DND-41 (cell line): ENCODE results near the gene GABBR2.

ENCODE experiments used
- EZH2 ChIP-seq: IDR thresholded peaks from 3 replicates; pipeline ENCODE4 v1.6.1; 2012; ENCODE audit warnings: borderline replicate concordance, low read depth, mild to moderate bottlenecking, moderate library complexity, low read length, inconsistent platforms; ENCODE audit not compliant: severe bottlenecking
- TF ChIP-seq, protein P1 (sequence below): IDR thresholded peaks from 2 replicates; pipeline ENCODE4 v1.5.1; 2012; ENCODE audit warnings: borderline replicate concordance, low read length, moderate library complexity, mild to moderate bottlenecking; ENCODE audit not compliant: poor library complexity, severe bottlenecking; ENCODE audit errors: extremely low read depth

DNA sequence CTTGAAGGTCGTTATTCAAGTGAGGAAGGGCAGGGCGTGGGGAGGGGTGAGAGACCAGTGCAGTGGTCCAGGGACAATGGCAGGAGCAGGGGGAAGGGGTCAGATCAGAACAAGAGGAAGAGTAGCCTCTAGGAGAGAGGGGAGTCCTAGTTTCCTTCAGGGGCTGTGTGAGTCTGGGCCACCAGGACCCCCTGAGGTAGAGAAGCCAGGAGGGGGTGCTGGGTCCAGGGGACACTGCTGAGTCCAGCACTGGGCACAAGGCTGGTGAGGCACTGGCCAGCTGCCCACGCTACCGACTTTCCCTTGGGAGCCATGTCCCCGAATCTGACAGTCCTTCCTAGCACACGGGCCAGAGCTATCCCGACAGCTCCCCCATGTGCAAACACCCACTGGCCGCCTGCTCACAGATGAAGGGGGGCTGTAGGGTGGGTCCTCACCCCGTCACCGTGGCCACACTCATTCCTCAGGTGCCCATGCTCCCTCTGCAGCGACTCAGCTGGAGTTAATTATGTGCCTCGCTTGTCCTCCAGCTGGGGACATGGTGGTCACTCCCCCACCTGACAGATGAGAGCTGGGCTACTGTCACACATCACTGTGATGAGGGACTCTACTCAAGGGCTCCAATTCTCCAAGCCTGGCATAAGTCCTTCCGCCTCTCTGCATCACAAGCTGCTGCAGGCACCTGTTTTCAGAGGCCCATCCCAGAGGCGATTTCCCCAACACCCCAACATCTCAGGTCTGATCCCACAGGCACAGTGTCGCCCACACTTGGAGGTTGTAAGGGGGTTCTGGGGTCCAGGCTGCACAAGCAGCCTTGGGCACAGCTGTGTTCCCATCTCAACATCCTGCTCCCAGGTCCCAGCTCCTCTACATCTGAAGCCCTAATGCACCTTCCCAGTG lies 115.1 kb downstream of the GABBR2 start:
- TF ChIP-seq, protein P1, sequence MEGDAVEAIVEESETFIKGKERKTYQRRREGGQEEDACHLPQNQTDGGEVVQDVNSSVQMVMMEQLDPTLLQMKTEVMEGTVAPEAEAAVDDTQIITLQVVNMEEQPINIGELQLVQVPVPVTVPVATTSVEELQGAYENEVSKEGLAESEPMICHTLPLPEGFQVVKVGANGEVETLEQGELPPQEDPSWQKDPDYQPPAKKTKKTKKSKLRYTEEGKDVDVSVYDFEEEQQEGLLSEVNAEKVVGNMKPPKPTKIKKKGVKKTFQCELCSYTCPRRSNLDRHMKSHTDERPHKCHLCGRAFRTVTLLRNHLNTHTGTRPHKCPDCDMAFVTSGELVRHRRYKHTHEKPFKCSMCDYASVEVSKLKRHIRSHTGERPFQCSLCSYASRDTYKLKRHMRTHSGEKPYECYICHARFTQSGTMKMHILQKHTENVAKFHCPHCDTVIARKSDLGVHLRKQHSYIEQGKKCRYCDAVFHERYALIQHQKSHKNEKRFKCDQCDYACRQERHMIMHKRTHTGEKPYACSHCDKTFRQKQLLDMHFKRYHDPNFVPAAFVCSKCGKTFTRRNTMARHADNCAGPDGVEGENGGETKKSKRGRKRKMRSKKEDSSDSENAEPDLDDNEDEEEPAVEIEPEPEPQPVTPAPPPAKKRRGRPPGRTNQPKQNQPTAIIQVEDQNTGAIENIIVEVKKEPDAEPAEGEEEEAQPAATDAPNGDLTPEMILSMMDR: no peak
- no peak for TF ChIP-seq EZH2
